Measurements from ENCODE around the gene RINL.
A peak's percentile ranks its signal among the peaks of the same experiment; 100 is the strongest.
"Not testable (repeated sequence)": the region's sequence is repeated elsewhere in the genome, so short reads cannot be mapped to it uniquely, and the experiment has no call there.

RINL gene

DNA sequence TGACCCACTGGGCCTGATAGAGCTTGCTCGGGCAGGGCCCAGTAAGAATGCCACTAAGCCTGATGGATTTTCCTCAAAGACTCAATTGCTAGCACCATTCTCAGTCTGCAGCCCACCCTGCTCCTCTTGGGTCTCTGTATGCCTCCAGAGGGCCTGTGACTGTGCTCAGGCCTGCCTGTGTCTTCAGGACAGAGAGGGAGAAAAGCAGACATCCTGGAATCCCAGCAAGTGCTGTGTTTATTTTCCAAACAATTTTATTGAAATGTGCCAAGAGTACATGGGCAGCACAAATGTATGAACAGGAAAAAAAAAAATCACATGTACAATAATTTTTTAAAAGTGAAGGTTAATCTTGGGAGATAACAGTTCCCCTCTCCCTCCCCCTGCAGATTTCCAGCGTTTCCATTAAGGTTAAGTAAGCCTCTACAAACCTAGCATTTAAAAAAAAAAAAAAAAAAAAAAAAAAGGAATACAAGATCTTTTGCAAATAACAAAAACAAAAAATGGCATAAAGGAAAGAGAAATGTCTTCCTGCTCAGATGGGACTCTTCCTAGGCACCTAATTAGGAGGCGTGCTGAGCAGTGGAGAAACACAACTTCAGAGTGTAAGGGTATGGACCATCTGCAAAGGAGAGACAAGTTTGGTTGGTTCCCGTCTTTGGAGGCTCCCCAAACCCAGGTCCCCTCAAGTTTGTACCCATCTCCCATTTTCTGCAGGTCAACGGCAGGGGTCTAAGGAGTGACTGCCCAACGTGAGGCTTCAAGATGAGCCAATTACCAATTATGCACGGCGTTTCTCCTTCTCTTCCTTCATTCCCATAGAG is 41.7 kb downstream of the RINL start:
- Mint-ChIP-seq H3K4me3 (no peak overlapping the region), H3K27me3 (ENCODE audit: low read depth) (no peaks in the 10 kb centered on the region), H3K27ac (peak overlapping the region; percentile 15)

DNA sequence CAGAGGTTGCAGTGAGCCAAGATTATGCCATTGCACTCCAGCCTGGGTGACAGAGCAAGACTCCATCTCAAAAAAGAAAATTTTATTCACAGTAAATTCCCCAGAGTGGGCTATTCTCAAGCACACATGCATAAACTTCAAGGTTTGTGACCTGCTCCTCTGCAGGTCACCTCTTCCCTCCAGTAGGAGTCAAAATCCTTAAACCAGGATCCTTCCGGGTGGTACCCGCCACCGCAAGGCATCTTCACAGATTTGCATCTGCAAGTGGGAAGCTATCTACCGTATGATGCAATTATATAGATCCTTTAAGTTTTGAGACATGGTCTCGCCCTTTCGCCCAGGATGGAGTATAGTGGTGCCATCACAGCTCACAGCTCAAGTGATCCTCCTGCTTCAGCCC is 43.5 kb downstream of the RINL start:
- peaks cover 17% of the 10 kb centered on the region for H3K4me1 Mint-ChIP-seq (ENCODE audit: low read depth)
- no peak for DNase-seq (ENCODE audit: low spot score)
- no peak overlapping the region for H3K27ac Mint-ChIP-seq
- no peaks in the 10 kb centered on the region for H3K9me3 Mint-ChIP-seq
- no peak overlapping the region for H3K4me3 Mint-ChIP-seq
- H3K36me3 Mint-ChIP-seq (ENCODE audit: low read depth) = peaks cover 56% of the 10 kb centered on the region
- no peaks in the 10 kb centered on the region for H3K27me3 Mint-ChIP-seq (ENCODE audit: low read depth)

More for the DNA sequence above, 41.7 kb downstream of the RINL start:
- no peaks in the 10 kb centered on the region for H3K9me3 Mint-ChIP-seq
- no peak for DNase-seq (ENCODE audit: low spot score)
- H3K4me1 Mint-ChIP-seq (ENCODE audit: low read depth) = peaks cover 25% of the 10 kb centered on the region
- H3K36me3 Mint-ChIP-seq (ENCODE audit: low read depth) = peaks cover 60% of the 10 kb centered on the region

DNA sequence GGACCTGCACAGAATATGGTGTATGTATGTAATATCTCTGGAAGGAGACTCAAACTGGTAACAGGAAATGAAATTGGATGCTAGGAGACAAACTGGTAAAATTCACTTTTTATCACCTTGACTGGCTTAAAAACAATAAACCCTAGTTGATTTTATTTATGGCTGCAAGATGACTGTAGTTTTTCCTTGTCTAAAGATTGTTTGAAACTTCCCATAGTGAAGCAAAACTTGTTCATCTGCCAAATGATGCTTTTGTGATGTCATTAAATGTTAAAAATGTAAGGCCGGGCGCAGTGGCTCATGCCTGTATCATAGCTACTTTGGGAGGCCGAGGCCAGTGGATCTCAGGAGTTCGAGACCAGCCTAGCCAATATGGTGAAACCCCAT is 44.0 kb downstream of the RINL start:
- H3K9me3 Mint-ChIP-seq = no peaks in the 10 kb centered on the region
- no peaks in the 10 kb centered on the region for H3K27me3 Mint-ChIP-seq (ENCODE audit: low read depth)
- no peak overlapping the region for H3K4me3 Mint-ChIP-seq
- peaks cover 17% of the 10 kb centered on the region for H3K4me1 Mint-ChIP-seq (ENCODE audit: low read depth)
- peaks cover 53% of the 10 kb centered on the region for H3K36me3 Mint-ChIP-seq (ENCODE audit: low read depth)
- no peak overlapping the region for H3K27ac Mint-ChIP-seq
- DNase-seq (ENCODE audit: low spot score) = no peak

DNA sequence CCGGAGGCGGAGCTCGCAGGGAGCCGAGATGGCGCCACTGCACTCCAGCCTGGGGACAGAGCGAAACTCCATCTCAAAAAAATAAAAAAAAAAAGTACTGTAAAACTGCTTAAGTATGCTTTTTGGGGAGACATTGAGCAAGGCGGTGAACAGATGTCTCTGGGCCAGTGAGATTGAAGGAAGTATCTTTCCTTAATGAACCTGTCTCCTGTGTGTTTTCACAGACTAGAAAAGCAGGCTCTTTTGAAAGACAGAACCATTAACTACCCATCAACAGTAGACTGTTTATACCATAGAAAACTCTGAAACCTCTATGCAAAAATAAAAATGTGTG is 45.0 kb downstream of the RINL start:
- Mint-ChIP-seq H3K4me1 (ENCODE audit: low read depth) (peaks cover 14% of the 10 kb centered on the region), H3K4me3 (no peak overlapping the region), H3K27ac (no peak overlapping the region), H3K27me3 (ENCODE audit: low read depth) (no peaks in the 10 kb centered on the region), H3K36me3 (ENCODE audit: low read depth) (peaks cover 46% of the 10 kb centered on the region), H3K9me3 (no peaks in the 10 kb centered on the region)
- DNase-seq (ENCODE audit: low spot score) = no peak

DNA sequence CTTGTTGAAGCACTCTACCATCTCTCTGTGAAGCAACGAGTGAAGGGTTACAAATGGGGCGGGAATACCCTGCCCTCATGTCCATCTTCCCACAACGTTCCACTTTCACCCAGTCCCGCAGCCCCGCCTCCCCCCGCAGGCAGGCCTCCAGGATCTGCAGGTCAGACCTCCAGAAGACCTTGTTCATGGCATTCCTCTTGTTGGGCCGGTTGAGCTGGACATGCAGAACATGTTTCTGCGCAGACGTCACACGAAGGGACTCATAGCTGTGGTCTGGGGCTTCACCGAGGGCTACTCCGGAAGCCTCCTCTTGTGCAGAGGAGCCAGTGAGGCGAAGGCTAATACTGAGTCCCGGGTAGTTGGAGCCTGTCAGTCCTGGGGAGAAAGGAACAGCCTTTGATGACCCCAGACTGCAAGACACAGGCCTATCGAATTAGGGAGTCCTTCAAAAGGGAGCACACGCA is 46.9 kb downstream of the RINL start:
- H3K4me3 Mint-ChIP-seq = peak overlapping the region; percentile 89
- H3K27ac Mint-ChIP-seq = peak overlapping the region; percentile 87
- peaks cover 22% of the 10 kb centered on the region for H3K4me1 Mint-ChIP-seq (ENCODE audit: low read depth)
- H3K36me3 Mint-ChIP-seq (ENCODE audit: low read depth) = peaks cover 45% of the 10 kb centered on the region
- DNase-seq (ENCODE audit: low spot score) = peak; percentile 56
- no peaks in the 10 kb centered on the region for H3K9me3 Mint-ChIP-seq
- H3K27me3 Mint-ChIP-seq (ENCODE audit: low read depth) = no peaks in the 10 kb centered on the region

DNA sequence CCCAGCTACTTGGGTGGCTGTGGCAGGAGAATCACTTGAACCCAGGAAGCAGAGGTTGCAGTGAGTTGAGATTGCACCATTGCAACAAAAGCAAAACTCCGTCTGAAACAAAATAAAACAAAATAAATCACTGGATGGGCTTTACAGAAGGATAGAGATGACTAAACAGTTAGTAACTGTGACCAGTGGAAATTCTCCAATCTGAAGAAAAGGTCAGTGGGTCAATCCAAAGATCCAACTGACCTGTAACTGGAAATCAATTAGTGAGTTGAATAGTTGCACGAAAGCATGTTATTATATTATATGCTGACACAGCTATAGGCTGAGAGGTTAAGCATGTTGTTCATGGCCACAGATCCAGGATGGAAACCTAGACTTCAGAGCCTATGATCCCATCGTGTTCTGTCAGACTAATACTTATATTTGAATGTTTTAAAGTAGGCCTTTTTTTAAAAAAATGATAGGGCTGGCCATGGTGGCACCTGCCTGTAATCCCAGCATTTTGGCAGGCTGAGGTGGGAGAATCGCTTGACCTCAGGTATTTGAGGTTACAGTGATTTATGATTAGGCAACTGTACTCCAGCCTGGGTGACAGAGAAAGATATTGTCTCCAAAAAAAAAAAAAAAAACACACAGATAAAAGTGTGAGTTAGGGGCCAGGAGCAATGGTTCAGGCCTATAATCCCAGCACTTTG is 47.9 kb downstream of the RINL start:
- DNase-seq (ENCODE audit: low spot score) = no peak
- H3K4me3 Mint-ChIP-seq = peak overlapping the region; percentile 89
- H3K9me3 Mint-ChIP-seq = no peaks in the 10 kb centered on the region
- H3K4me1 Mint-ChIP-seq (ENCODE audit: low read depth) = peaks cover 22% of the 10 kb centered on the region
- H3K27ac Mint-ChIP-seq = no peak overlapping the region
- H3K27me3 Mint-ChIP-seq (ENCODE audit: low read depth) = no peaks in the 10 kb centered on the region
- H3K36me3 Mint-ChIP-seq (ENCODE audit: low read depth) = peaks cover 40% of the 10 kb centered on the region

DNA sequence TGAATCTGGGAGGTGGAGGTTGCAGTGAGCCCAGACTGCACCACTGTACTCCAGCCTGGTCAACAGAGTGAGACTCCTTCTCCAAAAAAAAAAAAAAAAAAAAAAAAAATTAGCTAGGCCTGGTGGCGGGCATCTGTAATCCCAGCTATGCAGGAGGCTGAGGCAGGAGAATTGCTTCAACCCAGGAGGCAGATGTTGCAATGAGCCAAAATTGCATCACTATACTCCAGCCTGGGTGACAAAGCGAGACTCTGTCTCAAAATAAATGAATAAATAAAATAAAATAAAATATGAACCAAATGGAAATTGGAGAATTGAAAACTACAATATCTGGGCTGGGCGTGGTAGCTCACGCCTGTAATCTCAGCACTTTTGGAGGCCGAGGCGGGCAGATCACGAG is 48.9 kb downstream of the RINL start:
- not testable (repeated sequence) for DNase-seq (ENCODE audit: low spot score); H3K4me3 Mint-ChIP-seq; H3K27me3 Mint-ChIP-seq (ENCODE audit: low read depth); H3K9me3 Mint-ChIP-seq; H3K27ac Mint-ChIP-seq
- Mint-ChIP-seq H3K4me1 (ENCODE audit: low read depth) (peaks cover 24% of the 10 kb centered on the region), H3K36me3 (ENCODE audit: low read depth) (peaks cover 46% of the 10 kb centered on the region)

DNA sequence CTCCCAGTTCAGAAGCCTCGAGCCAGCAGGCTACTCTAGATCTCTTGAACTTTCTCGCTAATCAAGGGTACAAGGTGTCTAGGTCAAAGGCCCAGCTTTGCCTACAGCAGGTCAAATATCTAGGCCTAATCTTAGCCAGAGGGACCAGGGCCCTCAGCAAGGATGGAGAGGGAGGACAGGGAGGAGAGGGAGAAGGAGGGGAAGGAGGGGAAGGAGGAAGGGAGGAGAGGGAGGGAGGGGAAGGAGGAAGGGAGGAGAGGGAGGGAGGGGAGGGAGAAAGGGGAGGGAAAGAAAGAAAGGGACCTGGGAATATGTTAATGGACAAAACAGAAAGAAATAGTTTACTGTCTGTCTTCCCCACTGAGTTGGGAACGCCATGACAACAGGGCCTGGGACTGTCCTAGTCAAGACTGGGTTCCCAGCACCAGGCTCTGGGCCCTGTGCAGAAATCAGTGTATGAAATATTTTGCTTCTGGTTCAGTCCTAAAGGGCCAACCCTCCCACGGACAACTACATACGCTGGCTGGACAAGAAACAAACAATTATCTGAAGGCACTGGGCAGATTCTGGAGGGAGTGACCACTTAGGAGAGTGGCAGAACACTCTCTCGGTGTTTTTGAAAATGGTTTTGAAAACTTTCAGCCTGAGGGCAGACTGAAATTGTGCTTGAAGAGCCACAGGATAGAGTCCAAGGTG is 51.1 kb downstream of the RINL start:
- Mint-ChIP-seq H3K4me3 (no peak overlapping the region), H3K9me3 (no peaks in the 10 kb centered on the region), H3K27ac (peak overlapping the region; percentile 60), H3K4me1 (ENCODE audit: low read depth) (peaks cover 24% of the 10 kb centered on the region), H3K27me3 (ENCODE audit: low read depth) (no peaks in the 10 kb centered on the region), H3K36me3 (ENCODE audit: low read depth) (peaks cover 65% of the 10 kb centered on the region)
- DNase-seq (ENCODE audit: low spot score) = no peak

DNA sequence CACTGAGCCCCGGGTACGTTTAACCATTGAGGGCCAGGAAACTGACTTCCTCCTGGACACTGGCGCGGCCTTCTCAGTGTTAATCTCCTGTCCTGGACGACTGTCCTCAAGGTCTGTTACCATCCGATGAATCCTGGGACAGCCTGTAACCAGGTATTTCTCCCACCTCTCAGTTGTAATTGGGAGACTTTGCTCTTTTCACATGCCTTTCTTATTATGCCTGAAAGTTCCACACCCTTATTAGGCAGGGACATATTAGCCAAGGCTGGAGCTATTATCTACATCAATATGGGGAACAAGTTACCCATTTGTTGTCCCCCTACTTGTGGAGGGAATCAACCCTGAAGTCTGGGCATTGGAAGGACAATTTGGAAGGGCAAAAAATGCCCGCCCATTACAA is 52.1 kb downstream of the RINL start:
- peaks cover 21% of the 10 kb centered on the region for H3K4me1 Mint-ChIP-seq (ENCODE audit: low read depth)
- not testable (repeated sequence) for H3K27ac Mint-ChIP-seq; DNase-seq (ENCODE audit: low spot score); H3K27me3 Mint-ChIP-seq (ENCODE audit: low read depth); H3K9me3 Mint-ChIP-seq; H3K4me3 Mint-ChIP-seq
- peaks cover 64% of the 10 kb centered on the region for H3K36me3 Mint-ChIP-seq (ENCODE audit: low read depth)

DNA sequence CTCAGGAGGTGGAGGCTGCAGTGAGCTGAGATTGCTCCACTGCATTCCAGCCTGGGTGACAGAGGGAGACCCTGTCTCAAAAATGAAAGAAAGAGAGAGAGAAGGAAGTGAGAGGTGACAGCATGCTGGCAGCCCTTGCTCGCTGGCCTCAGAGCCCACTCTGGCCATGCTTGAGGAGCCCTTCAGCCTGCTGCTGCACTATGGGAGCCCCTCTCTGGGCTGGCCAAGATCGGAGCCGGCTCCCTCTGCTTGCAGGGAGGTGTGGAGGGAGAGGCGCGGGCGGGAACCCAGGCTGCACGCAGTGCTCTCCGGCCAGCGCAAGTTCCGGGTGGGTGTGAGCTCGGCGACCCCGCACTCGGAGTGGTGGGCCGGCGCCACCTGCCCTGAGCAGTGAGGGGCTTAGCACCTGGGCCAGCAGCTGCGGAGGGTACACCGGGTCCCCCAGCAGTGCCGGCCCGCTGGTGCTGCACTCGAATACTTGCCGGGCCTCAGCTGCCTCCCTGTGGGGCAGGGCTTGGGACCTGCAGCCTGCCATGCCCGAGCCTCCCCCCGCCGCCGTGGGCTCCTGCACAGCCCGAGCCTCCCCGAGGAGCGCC is 56.7 kb downstream of the RINL start:
- not testable (repeated sequence) for H3K4me3 Mint-ChIP-seq; H3K27me3 Mint-ChIP-seq (ENCODE audit: low read depth); H3K9me3 Mint-ChIP-seq; DNase-seq (ENCODE audit: low spot score); H3K27ac Mint-ChIP-seq; H3K4me1 Mint-ChIP-seq (ENCODE audit: low read depth)
- H3K36me3 Mint-ChIP-seq (ENCODE audit: low read depth) = peaks cover 58% of the 10 kb centered on the region

DNA sequence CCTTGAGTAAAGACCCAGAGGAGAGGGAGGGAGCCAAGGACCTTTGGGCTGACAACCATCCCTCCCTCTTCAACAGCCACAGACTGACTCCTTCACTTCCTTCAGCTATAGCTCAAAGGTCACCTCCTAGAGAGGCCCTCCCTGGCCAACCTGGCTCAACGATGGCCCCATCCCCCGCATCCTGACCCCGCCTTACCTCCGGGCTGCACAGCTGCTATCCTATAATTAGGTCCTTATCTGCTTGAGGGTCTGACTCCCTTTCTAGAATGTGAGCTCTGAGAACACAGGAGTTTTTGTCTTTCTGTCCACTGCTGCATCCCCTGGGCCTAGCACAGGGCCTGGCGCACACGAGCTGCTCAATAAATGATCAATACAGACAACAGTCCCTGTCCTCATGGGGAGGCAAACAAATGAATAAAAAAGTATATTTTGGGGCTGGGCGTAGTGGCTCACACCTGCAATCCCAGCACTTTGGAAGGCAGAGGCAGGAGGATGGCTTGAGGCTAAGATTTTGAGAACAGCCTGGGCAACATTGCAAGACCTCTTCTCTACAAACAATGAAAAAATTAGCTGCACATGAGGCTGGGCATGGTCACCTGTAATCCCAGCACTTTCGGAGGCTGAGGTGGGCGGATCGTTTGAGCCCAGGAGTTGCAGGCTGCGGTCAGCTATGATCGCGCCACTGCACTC is 58.7 kb downstream of the RINL start:
- no peak overlapping the region for H3K27ac Mint-ChIP-seq
- peaks cover 4% of the 10 kb centered on the region for H3K4me1 Mint-ChIP-seq (ENCODE audit: low read depth)
- H3K27me3 Mint-ChIP-seq (ENCODE audit: low read depth) = no peaks in the 10 kb centered on the region
- H3K9me3 Mint-ChIP-seq = no peaks in the 10 kb centered on the region
- no peak overlapping the region for H3K4me3 Mint-ChIP-seq
- H3K36me3 Mint-ChIP-seq (ENCODE audit: low read depth) = peaks cover 52% of the 10 kb centered on the region
- no peak for DNase-seq (ENCODE audit: low spot score)
